K562 (cell line): ENCODE results near the gene STX18. TPM values are rescaled to one million over a fixed set of nuclear protein-coding genes. Genes with fewer than 3 reads are reported as not detected.

ENCODE experiments used
- ATAC-seq: fragments of 200-7000 bp; cut with Tn5 transposase; 3 replicates; pipeline ENCODE4 v1.9.1; 2020; ENCODE audit warnings: moderate library complexity
- BruUV-seq: library from RNA; stranded (reverse); fragments of 400-500 nt; replicated peaks from 2 replicates; lab custom pipeline; 2021; lab: Mats Ljungman, UMichigan
- CTCF ChIA-PET: fragments of 300-600 bp; formaldehyde crosslinking; extraction: SDS; loops from one replicate; lab custom pipeline; 2021; ENCODE audit warnings: low intra/inter-chr PET ratio; lab: Yijun Ruan, JAX
- POLR2A ChIA-PET: fragments of 300-600, 350-650 bp; sonication (Branson Sonifier 250); formaldehyde crosslinking; extraction: SDS; loops from one replicate; lab custom pipeline; 2021; ENCODE audit warnings: antibody characterized with exemption, inconsistent platforms; lab: Yijun Ruan, JAX
- DNase-seq, 4 experiments: peaks; one replicate each; pipeline versions ENCODE4 v3.0.0 to v3.0.0-alpha.2; 2011 to 2018; ENCODE audit warnings: low spot score in 3 of 4, mixed read lengths in 3 of 4; ENCODE audit errors: extremely low read depth in 1 of 4
- FAIRE-seq: peaks from 2 replicates; lab custom pipeline; 2011; peaks lifted over from hg19 to GRCh38; lab: Jason Lieb, UNC
- H2AFZ ChIP-seq: 2 replicates; pipeline ENCODE4 v1.6.0; 2011; ENCODE audit warnings: low read depth, low read length, control low read depth, inconsistent platforms
- H3K27ac ChIP-seq: fragments of 200-600 bp; 3 replicates; pipeline ENCODE4 v1.8.0; 2011; ENCODE audit warnings: low read depth, mild to moderate bottlenecking, control low read depth, inconsistent platforms, low read length, moderate library complexity, mixed read lengths; ENCODE audit errors: extremely low read depth
- H3K27me3 ChIP-seq, 2 experiments: fragments of 300-600 bp in 1 of 2; 2 replicates in 1 of 2; 3 replicates in 1 of 2; pipeline versions ENCODE4 v1.6.0 to v1.8.0; 2011; ENCODE audit warnings: inconsistent platforms in 2 of 2, low read length in 2 of 2, mild to moderate bottlenecking in 1 of 2, mixed read lengths in 1 of 2, moderate library complexity in 1 of 2; ENCODE audit not compliant: control insufficient read depth in 2 of 2, insufficient read depth in 2 of 2
- H3K36me3 ChIP-seq: fragments of 300-600 bp; 3 replicates; pipeline ENCODE4 v1.8.0; 2011; ENCODE audit warnings: mild to moderate bottlenecking, low read length, inconsistent platforms; ENCODE audit not compliant: control insufficient read depth, insufficient read depth
- H3K4me1 ChIP-seq, 2 experiments: fragments of 200-600 bp in 1 of 2; replicated peaks in 1 of 2; 2 replicates in 1 of 2; 3 replicates in 1 of 2; pipeline versions ENCODE4 v1.5.1 to v1.8.0; 2011; ENCODE audit warnings: inconsistent platforms in 2 of 2, low read length in 2 of 2, mild to moderate bottlenecking in 1 of 2, mixed read lengths in 1 of 2, moderate library complexity in 1 of 2; ENCODE audit not compliant: control insufficient read depth in 2 of 2, insufficient read depth in 2 of 2
- H3K4me2 ChIP-seq: 2 replicates; pipeline ENCODE4 v1.6.1; 2011; ENCODE audit warnings: low read length, control low read depth, inconsistent platforms, mixed read lengths; ENCODE audit not compliant: insufficient read depth
- H3K4me3 ChIP-seq: fragments of 200-600 bp; sonication (generic), shearing (Covaris generic); 2 replicates; pipeline ENCODE4 v1.5.1; 2016; ENCODE audit warnings: control low read depth, inconsistent platforms
- H3K79me2 ChIP-seq: fragments of 200-600 bp; 3 replicates; pipeline ENCODE4 v1.8.0; 2011; ENCODE audit warnings: low read length, inconsistent platforms; ENCODE audit not compliant: control insufficient read depth, insufficient read depth
- H3K9ac ChIP-seq, 2 experiments: 2 replicates each; pipeline versions ENCODE4 v1.6.0 to v1.6.1; 2011; ENCODE audit warnings: low read depth in 2 of 2, low read length in 2 of 2, control low read depth in 1 of 2, inconsistent platforms in 1 of 2, mild to moderate bottlenecking in 1 of 2, mixed read lengths in 1 of 2; ENCODE audit not compliant: insufficient read depth in 1 of 2
- H3K9me1 ChIP-seq: one replicate; pipeline ENCODE4 v1.6.0; 2011; ENCODE audit warnings: inconsistent platforms, mild to moderate bottlenecking, low read length, moderate library complexity; ENCODE audit not compliant: control insufficient read depth, insufficient read depth
- H3K9me3 ChIP-seq: replicated peaks from 2 replicates; pipeline ENCODE4 v1.5.1; 2011; ENCODE audit warnings: low read depth, low read length, inconsistent platforms; ENCODE audit not compliant: control insufficient read depth, insufficient read depth
- H4K20me1 ChIP-seq: replicated peaks from 2 replicates; pipeline ENCODE4 v1.6.1; 2011; ENCODE audit warnings: low read length, inconsistent platforms, mixed read lengths; ENCODE audit not compliant: control insufficient read depth, insufficient read depth
- BCOR ChIP-seq: fragments of 450-650 bp; IDR thresholded peaks from 2 replicates; pipeline ENCODE4 v1.6.1; 2016
- CBX8 ChIP-seq: fragments of 200-600 bp; sonication (generic); IDR thresholded peaks from 2 replicates; pipeline ENCODE4 v1.6.1; 2012; ENCODE audit warnings: borderline replicate concordance, mixed run types, low read depth, mild to moderate bottlenecking, moderate library complexity, mixed read lengths, low read length, control low read depth, inconsistent platforms; ENCODE audit not compliant: poor library complexity, severe bottlenecking; ENCODE audit errors: extremely low read depth
- ELF4 ChIP-seq: fragments of 450-650 bp; formaldehyde crosslinking; IDR thresholded peaks from 2 replicates; pipeline ENCODE4 v1.4.0; 2022; ENCODE audit warnings: missing genetic modification characterization
- ETV1 ChIP-seq: fragments of 450-650 bp; conservative IDR thresholded peaks from 2 replicates; pipeline ENCODE4 v1.6.1; 2016; ENCODE audit warnings: missing genetic modification characterization, control low read depth, low read depth, missing compliant biosample characterization
- GABPA ChIP-seq: fragments of 200-800 bp; sonication (Bioruptor generic); conservative IDR thresholded peaks from 2 replicates; pipeline ENCODE4 v1.6.1; 2016; ENCODE audit warnings: low read depth, missing genetic modification characterization, missing compliant biosample characterization
- GABPB1 ChIP-seq: sonication (generic); formaldehyde crosslinking; IDR thresholded peaks from 2 replicates; pipeline ENCODE4 v1.8.0; 2022; ENCODE audit warnings: mild to moderate bottlenecking, missing genetic modification reagents
- HDAC1 ChIP-seq, 2 experiments: fragments of 450-650 bp; IDR thresholded peaks; 2 replicates each; pipeline ENCODE4 v1.6.1; 2016 to 2017; ENCODE audit warnings: inconsistent platforms in 1 of 2, mild to moderate bottlenecking in 1 of 2, moderate library complexity in 1 of 2
- HDAC2 ChIP-seq: fragments of 450-650 bp; IDR thresholded peaks from 2 replicates; pipeline ENCODE4 v1.6.1; 2016; ENCODE audit warnings: mild to moderate bottlenecking
- HMG20B ChIP-seq: fragments of 250-450 bp; sonication (Bioruptor Pico); IDR thresholded peaks from 2 replicates; pipeline ENCODE4 v1.5.0; 2021; ENCODE audit warnings: mild to moderate bottlenecking
- KDM1A ChIP-seq, 2 experiments: fragments of 450-650 bp; IDR thresholded peaks; 2 replicates each; pipeline ENCODE4 v1.6.1; 2016; ENCODE audit warnings: mild to moderate bottlenecking in 2 of 2
- MAZ ChIP-seq, 2 experiments: fragments of 450-650 bp in 1 of 2; sonication (generic) in 1 of 2; formaldehyde crosslinking; IDR thresholded peaks in 1 of 2; conservative IDR thresholded peaks in 1 of 2; 2 replicates each; pipeline versions ENCODE4 v1.4.0 to v1.5.0; 2020; ENCODE audit warnings: mild to moderate bottlenecking in 1 of 2, missing genetic modification reagents in 1 of 2
- NCOR1 ChIP-seq: fragments of 450-650 bp; IDR thresholded peaks from 2 replicates; pipeline ENCODE4 v1.6.1; 2016; ENCODE audit warnings: mild to moderate bottlenecking, moderate library complexity
- PHF21A ChIP-seq: fragments of 450-650 bp; IDR thresholded peaks from 2 replicates; pipeline ENCODE4 v1.6.1; 2017; ENCODE audit warnings: low read depth, borderline replicate concordance
- RCOR1 ChIP-seq, 2 experiments: IDR thresholded peaks; 2 replicates each; pipeline ENCODE4 v1.6.1; 2012; ENCODE audit warnings: low read depth in 2 of 2, low read length in 2 of 2, borderline replicate concordance in 1 of 2, improper control_type of control experiment in 1 of 2
- SRSF3 ChIP-seq: fragments of 200-400 bp; formaldehyde crosslinking; IDR thresholded peaks from 2 replicates; pipeline ENCODE4 v1.6.1; 2016; ENCODE audit warnings: mild to moderate bottlenecking, low read length, moderate library complexity; ENCODE audit not compliant: insufficient read depth
- TRIM24 ChIP-seq, 2 experiments: fragments of 450-650 bp; IDR thresholded peaks; 2 replicates each; pipeline ENCODE4 v1.6.1; 2016
- ZBTB7A ChIP-seq: IDR thresholded peaks from 2 replicates; pipeline ENCODE4 v1.6.1; 2011; ENCODE audit warnings: low read depth, mild to moderate bottlenecking, low read length, moderate library complexity, borderline replicate concordance; ENCODE audit not compliant: control insufficient read depth
- ZNF212 ChIP-seq: fragments of 450-650 bp; formaldehyde crosslinking; IDR thresholded peaks from 2 replicates; pipeline ENCODE4 v1.4.0; 2020; ENCODE audit warnings: mild to moderate bottlenecking
- WGBS: fragments of 100-300 bp; shearing (Covaris generic); methylation state at CpG from one replicate; pipeline ENCODE4 v1.1.6; 2016; ENCODE audit warnings: low coverage, mixed read lengths; ENCODE audit not compliant: insufficient coverage; ENCODE audit errors: missing lambda C conversion rate; 5-methylcytosine and 5-hydroxymethylcytosine counted together
- in situ Hi-C: fragments of 300-500 bp; cut with MboI; formaldehyde crosslinking; loops from 4 replicates; pipeline ENCODE4 v1.15.0; 2018; ENCODE audit warnings: inconsistent platforms, mixed read lengths
- intact Hi-C: fragments of 100-400 bp; cut with micrococcal nuclease; formaldehyde crosslinking; loops from 2 replicates; pipeline ENCODE4 v1.14.2; 2022
- polyA plus RNA-seq, 8 experiments: library from polyadenylated mRNA; depleted of rRNA in 4 of 8; stranded (reverse) in 5 of 8; unstranded in 3 of 8; fragments of >200 nt; fragmentation: Nextera tagmentation in 2 of 8; fragmentation: Illumina TruSeq in 1 of 8; extraction: Ambion mirVana in 2 of 8; extraction: Trizol in 1 of 8; gene quantifications; 2 replicates each; pipeline versions ENCODE4 v1.2.1 to v1.2.3, GENCODE V29; 2011 to 2014; ENCODE audit warnings: inconsistent platforms in 1 of 8, missing spikeins in 1 of 8
- total RNA-seq, 7 experiments: library from RNA; depleted of rRNA in 6 of 7; stranded (reverse); fragments of >200 nt in 6 of 7; fragmentation: Illumina TruSeq in 2 of 7; extraction: Trizol in 2 of 7; gene quantifications; 2 replicates each; pipeline versions ENCODE4 v1.2.1 to v1.2.3, GENCODE V29; 2011 to 2021; ENCODE audit warnings: low replicate concordance in 1 of 7
- TF ChIP-seq, protein P1 (sequence below): fragments of 200-800 bp; sonication (Bioruptor generic); IDR thresholded peaks from 2 replicates; pipeline ENCODE4 v1.6.1; 2017; ENCODE audit warnings: missing genetic modification characterization, missing compliant biosample characterization

STX18 gene
- total and polyA plus RNA-seq, 9 of the 15 experiments (the other 6 are each of a cell fraction or from before 2014, with no cell fraction given) = 6.2 to 41.7 (median 22.7) TPM

DNA sequence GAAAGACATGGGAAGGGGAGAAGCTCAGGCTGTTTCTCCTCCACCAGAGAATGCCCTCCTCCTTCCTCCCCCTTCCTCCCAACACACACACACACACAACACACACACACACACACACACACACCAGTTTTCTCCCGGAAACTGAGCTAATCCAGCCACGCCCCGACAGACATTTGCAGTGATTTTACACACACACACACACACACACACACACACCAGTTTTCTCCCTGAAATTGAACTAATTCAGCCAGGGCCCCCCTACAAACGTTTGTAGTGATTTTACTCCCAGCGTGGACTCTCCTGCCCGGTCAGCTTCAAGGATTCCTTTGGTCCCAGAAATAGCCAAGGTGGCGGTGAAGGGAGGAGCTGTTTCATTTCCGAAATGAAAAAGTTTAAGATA is 32.9 kb upstream of the STX18 start:
- peak in 1 of 4 experiments; percentile 4 for DNase-seq
- no peak overlapping the region for H3K27ac ChIP-seq
- H3K36me3 ChIP-seq = no peaks in the 10 kb centered on the region
- peak overlapping the region; percentile 48 for H3K4me3 ChIP-seq
- H3K79me2 ChIP-seq = no peaks in the 10 kb centered on the region
- no peak for TF ChIP-seq SRSF3
- peak; percentile 68; the same call in 1 of the 2 replicates for TF ChIP-seq HDAC2
- TF ChIP-seq ZBTB7A = no peak
- peak; percentile 50; the same call in 1 of the 2 replicates for TF ChIP-seq ELF4 (CRISPR knock-in tag)
- no peak for TF ChIP-seq ZNF212
- TF ChIP-seq PHF21A = peak; percentile 96
- peak in 1 of 2 experiments; percentile 46; a peak in 1 of 4 replicates for TF ChIP-seq RCOR1 (IDR thresholded peaks at IDR 0.05; ENCODE audit: borderline replicate concordance in 1 of 2, low read depth in 2 of 2, low read length in 2 of 2)
- 0 out of 2 replicates have a peak, but pooled peaks have one; percentile 5 for TF ChIP-seq NCOR1
- TF ChIP-seq TRIM24 (IDR thresholded peaks at IDR 0.05) = no peak
- TF ChIP-seq BCOR = 0 out of 2 replicates have a peak, but pooled peaks have one; percentile 15
- 0 out of 2 replicates have a peak, but pooled peaks have one; percentile 42 for TF ChIP-seq ETV1 (tag)
- TF ChIP-seq HMG20B (CRISPR knock-in tag) = peak; percentile 44; the same call in 1 of the 2 replicates
- peak; percentile 90 to 91 for TF ChIP-seq KDM1A (IDR thresholded peaks at IDR 0.05)
- TF ChIP-seq, protein P1, sequence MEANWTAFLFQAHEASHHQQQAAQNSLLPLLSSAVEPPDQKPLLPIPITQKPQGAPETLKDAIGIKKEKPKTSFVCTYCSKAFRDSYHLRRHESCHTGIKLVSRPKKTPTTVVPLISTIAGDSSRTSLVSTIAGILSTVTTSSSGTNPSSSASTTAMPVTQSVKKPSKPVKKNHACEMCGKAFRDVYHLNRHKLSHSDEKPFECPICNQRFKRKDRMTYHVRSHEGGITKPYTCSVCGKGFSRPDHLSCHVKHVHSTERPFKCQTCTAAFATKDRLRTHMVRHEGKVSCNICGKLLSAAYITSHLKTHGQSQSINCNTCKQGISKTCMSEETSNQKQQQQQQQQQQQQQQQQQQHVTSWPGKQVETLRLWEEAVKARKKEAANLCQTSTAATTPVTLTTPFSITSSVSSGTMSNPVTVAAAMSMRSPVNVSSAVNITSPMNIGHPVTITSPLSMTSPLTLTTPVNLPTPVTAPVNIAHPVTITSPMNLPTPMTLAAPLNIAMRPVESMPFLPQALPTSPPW (CRISPR knock-in tag) = peak; percentile 59
- TF ChIP-seq GABPA = peak; percentile 40; the same call in 1 of the 2 replicates
- TF ChIP-seq GABPB1 (CRISPR knock-in tag) = 0 out of 2 replicates have a peak, but pooled peaks have one; percentile 28
- peak in 1 of 2 experiments; percentile 49; a peak in 1 of 4 replicates for TF ChIP-seq HDAC1 (IDR thresholded peaks at IDR 0.05)
- 0 out of 4 replicates have a peak, but pooled peaks of 1 of the 2 experiments have one; percentile 2 for TF ChIP-seq MAZ (CRISPR knock-in tag; conservative IDR thresholded peaks at IDR 0.05 in 1 of 2, IDR thresholded peaks at IDR 0.05 in 1 of 2)
- no peak for TF ChIP-seq CBX8
- peaks cover 2 to 11% of the 10 kb centered on the region in 2 experiments; a peak in 2 of 5 replicates for H3K4me1 ChIP-seq
- peak overlapping the region; percentile 92 for H2AFZ ChIP-seq
- ChIA-PET CTCF (interaction anchor here (1.4 kb wide), 1 partner anchor 87 kb away, joined by 5 read pairs; no protein-coding TSS in a partner anchor), POLR2A (interaction anchor here (0.6 to 2.2 kb wide), 6 partner anchors 9 to 149 kb away, joined by 3 to 14 read pairs (median 3); no protein-coding TSS in a partner anchor)
- no peak for ATAC-seq
- no peaks in the 10 kb centered on the region; a peak in 1 of 5 replicates for H3K27me3 ChIP-seq
- H3K9me3 ChIP-seq = no peaks in the 10 kb centered on the region
- no peaks in the 10 kb centered on the region for H3K9me1 ChIP-seq
- in situ Hi-C loops = no loop called here
- WGBS = 7% methylated on average over 6 of the region's 8 CpGs
- no TSS peak for BruUV-seq
- intact Hi-C loops = loop anchor here (5.0 kb wide), 1 partner anchor 87 kb away; no protein-coding TSS in a partner anchor
- no peaks in the 10 kb centered on the region for H4K20me1 ChIP-seq
- H3K4me2 ChIP-seq = peak overlapping the region; percentile 77
- H3K9ac ChIP-seq = peak overlapping the region; percentile 52 to 89; a peak in 3 of 4 replicates
- peak; percentile 61 for FAIRE-seq
